Activated naive CD4-positive, alpha-beta T cell treated with anti-CD3 and anti-CD28 coated beads for 36 hours (primary cell): ENCODE measurements around the gene SLC35F3. TPM values are rescaled to one million over a fixed set of nuclear protein-coding genes. Genes with fewer than 3 reads are reported as not detected.

Experiments
- CTCF ChIA-PET: fragments of 350-600 bp; sonication (Branson Sonifier 250); formaldehyde crosslinking; loops from one replicate; lab custom pipeline; 2021; ENCODE audit warnings: antibody characterized with exemption; lab: Charles Lee
- DNase-seq: peaks from one replicate; pipeline ENCODE4 v3.0.0-alpha.2; 2020
- H3K27ac Mint-ChIP-seq: one replicate; pipeline ENCODE4 v1.8.0; 2021; ENCODE audit warnings: mild to moderate bottlenecking, mixed read lengths
- H3K27me3 Mint-ChIP-seq: one replicate; pipeline ENCODE4 v1.8.0; 2021; ENCODE audit warnings: low read depth, mixed read lengths
- H3K36me3 Mint-ChIP-seq: one replicate; pipeline ENCODE4 v1.8.0; 2021; ENCODE audit warnings: low read depth, mixed read lengths
- H3K4me1 Mint-ChIP-seq: one replicate; pipeline ENCODE4 v1.8.0; 2021; ENCODE audit warnings: low read depth, mixed read lengths
- H3K4me3 Mint-ChIP-seq: one replicate; pipeline ENCODE4 v1.8.0; 2021; ENCODE audit warnings: mild to moderate bottlenecking, moderate library complexity, mixed read lengths
- H3K9me3 Mint-ChIP-seq: one replicate; pipeline ENCODE4 v1.8.0; 2021; ENCODE audit warnings: mixed read lengths
- intact Hi-C: fragments of 100-400 bp; cut with micrococcal nuclease; formaldehyde crosslinking; loops from one replicate; pipeline ENCODE4 v1.15.1; 2023
- total RNA-seq, 2 experiments: library from RNA; stranded (reverse); gene quantifications; one replicate each; pipeline ENCODE4 v1.2.3, GENCODE V29; 2021

The SLC35F3 gene
- total RNA-seq, 2 experiments from 2014 or later: not detected

DNA sequence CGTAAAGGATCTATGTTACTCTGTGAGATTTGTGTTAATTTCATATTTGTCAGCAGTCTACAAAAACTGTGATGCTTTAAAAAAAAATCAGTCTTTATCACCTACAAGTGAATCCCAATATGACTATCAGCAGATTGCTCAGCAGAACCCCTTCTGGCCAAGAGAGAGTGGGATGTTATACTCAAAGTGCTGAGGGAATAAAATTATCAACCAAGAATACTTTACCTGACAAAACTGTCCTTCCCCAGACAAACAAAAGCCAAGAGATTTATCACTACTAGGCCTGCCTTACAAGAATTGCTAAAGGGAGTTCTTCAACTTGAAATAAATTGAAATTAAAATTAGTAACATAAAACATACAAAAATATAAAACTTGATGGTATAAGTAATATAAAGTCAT lies 105.2 kb downstream of the SLC35F3 start:
- intact Hi-C loops: no loop called here
- no peaks in the 10 kb centered on the region for H3K4me1 Mint-ChIP-seq
- no peak overlapping the region for H3K4me3 Mint-ChIP-seq
- peaks cover 6% of the 10 kb centered on the region for H3K9me3 Mint-ChIP-seq
- H3K36me3 Mint-ChIP-seq: no peaks in the 10 kb centered on the region
- no peak for DNase-seq
- H3K27me3 Mint-ChIP-seq: peaks cover 19% of the 10 kb centered on the region
- CTCF ChIA-PET: no interaction called here
- H3K27ac Mint-ChIP-seq: no peak overlapping the region

- H3K4me3 Mint-ChIP-seq: no peak overlapping the region
- CTCF ChIA-PET: no interaction called here
- intact Hi-C loops: no loop called here
- H3K9me3 Mint-ChIP-seq: peaks cover 4% of the 10 kb centered on the region
- no peak for DNase-seq
- H3K36me3 Mint-ChIP-seq: no peaks in the 10 kb centered on the region
- H3K4me1 Mint-ChIP-seq: no peaks in the 10 kb centered on the region
- H3K27me3 Mint-ChIP-seq: peaks cover 15% of the 10 kb centered on the region
- H3K27ac Mint-ChIP-seq: no peak overlapping the region
These were observed 109.7 kb downstream of the SLC35F3 start for GRCh38 chr1:234014208-234014607.

GRCh38 chr1:234018816-234019215 lies 114.3 kb downstream of the SLC35F3 start:
- no peak for DNase-seq
- no peak overlapping the region for H3K4me3 Mint-ChIP-seq
- no peak overlapping the region for H3K27ac Mint-ChIP-seq
- no peaks in the 10 kb centered on the region for H3K9me3 Mint-ChIP-seq
- intact Hi-C loops: no loop called here
- H3K36me3 Mint-ChIP-seq: no peaks in the 10 kb centered on the region
- peaks cover 10% of the 10 kb centered on the region for H3K27me3 Mint-ChIP-seq
- CTCF ChIA-PET: no interaction called here
- H3K4me1 Mint-ChIP-seq: no peaks in the 10 kb centered on the region

DNA sequence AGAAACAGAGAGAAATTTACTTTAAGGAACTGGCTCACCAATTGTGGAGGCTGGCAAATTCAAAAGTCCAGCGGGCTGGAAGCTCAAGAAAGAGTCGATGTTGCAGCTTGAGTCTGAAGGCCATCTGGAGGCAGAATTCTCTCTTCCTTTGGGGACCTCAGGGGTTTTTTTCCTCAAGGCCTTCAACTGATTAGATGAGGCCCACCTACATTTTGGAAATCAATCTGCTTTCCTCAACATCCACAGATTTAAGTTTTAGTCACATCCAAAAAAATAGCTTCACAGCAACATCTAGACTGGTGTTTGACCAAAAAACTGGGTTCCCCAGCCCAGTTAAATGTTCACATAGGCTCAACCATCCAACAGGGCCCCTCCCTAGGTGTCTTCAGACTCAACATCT lies 114.9 kb downstream of the SLC35F3 start:
- H3K27me3 Mint-ChIP-seq: peaks cover 10% of the 10 kb centered on the region
- DNase-seq: no peak
- no peak overlapping the region for H3K4me3 Mint-ChIP-seq
- H3K4me1 Mint-ChIP-seq: no peaks in the 10 kb centered on the region
- no peak overlapping the region for H3K27ac Mint-ChIP-seq
- CTCF ChIA-PET: no interaction called here
- no peaks in the 10 kb centered on the region for H3K36me3 Mint-ChIP-seq
- no peaks in the 10 kb centered on the region for H3K9me3 Mint-ChIP-seq
- intact Hi-C loops: no loop called here

DNA sequence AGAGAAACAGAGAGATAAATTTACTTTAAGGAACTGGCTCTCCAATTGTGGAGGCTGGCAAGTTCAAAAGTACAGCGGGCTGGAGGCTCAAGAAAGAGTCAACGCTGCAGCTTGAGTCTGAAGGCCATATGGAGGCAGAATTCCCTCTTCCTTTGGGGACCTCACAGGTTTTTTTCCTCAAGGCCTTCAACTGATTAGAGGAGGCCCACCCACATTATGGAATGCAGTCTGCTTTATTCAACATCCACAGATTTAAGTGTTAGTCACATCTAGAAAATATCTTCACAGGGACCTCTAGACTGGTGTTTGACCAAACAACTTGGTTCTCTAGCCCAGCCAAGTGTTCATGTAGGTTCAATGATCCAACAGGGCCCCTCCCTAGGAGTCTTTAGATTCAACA lies 117.8 kb downstream of the SLC35F3 start:
- H3K27me3 Mint-ChIP-seq: peaks cover 6% of the 10 kb centered on the region
- H3K4me3 Mint-ChIP-seq: no peak overlapping the region
- CTCF ChIA-PET: no interaction called here
- DNase-seq: no peak
- no peaks in the 10 kb centered on the region for H3K9me3 Mint-ChIP-seq
- H3K4me1 Mint-ChIP-seq: no peaks in the 10 kb centered on the region
- no peaks in the 10 kb centered on the region for H3K36me3 Mint-ChIP-seq
- intact Hi-C loops: no loop called here
- no peak overlapping the region for H3K27ac Mint-ChIP-seq

DNA sequence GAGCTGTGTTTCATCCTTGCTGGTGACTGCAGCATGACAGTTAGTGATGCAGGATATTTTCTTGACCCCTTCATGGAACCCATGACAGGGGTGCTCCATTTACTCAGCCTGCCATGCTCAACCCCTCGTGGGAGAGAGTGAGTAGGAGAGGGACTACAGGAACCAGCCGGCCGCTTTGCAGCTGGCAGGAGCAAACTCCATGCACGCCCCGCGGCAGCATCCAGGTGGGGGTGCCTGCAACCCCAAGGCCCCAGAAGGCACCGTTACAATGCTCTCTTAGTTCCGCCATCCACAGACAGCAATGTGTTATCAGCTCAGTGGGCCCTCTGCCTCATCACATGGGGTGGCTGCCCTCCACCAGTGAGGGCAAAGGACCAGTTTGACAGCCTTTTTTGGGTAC lies 135.1 kb downstream of the SLC35F3 start:
- Mint-ChIP-seq H3K9me3 (peaks cover 2% of the 10 kb centered on the region), H3K4me1 (no peaks in the 10 kb centered on the region), H3K27ac (no peak overlapping the region), H3K36me3 (no peaks in the 10 kb centered on the region), H3K4me3 (no peak overlapping the region), H3K27me3 (peaks cover 17% of the 10 kb centered on the region)
- intact Hi-C loops: no loop called here
- no peak for DNase-seq
- CTCF ChIA-PET: no interaction called here

DNA sequence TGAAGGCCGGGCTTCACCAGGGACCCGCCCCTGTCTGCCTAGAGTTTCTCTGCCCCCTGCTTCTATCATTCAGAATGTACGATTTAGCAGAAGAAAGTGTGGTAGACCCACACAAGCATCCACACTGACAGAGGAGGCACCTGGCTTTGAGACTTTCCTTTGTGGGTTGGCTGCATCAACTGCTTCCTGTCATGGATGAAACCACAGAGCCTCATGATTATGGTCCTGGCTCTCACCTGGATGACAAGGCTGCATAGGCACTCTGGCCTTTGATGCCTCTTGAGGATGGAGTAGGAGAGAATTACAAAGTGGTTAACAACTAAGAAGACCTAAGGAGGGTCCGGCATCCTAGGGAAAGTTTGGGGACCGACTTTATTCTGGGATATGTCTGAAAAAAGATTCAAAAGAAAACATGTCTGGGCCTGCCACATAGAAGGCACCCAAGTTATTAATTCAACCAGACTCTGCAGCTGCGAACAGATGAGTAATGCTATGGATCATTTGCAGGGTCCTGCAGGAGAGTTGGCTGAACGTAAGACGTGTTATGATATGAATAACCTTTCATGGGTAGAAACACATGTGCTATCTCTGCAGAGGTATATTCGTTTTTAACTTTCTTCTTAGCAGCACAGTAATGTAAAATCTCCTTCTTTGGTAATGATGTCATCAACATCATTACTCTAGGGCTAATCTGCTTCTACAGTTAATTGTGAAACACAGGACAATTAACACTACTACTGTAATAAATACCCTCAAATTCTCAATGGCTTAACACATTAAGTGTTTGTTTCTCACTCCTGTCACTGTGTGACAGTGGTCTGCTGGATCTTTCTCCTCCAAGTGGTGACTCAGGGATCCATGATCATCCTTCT lies 136.2 kb downstream of the SLC35F3 start:
- Mint-ChIP-seq H3K27me3 (peaks cover 14% of the 10 kb centered on the region), H3K4me1 (no peaks in the 10 kb centered on the region), H3K27ac (no peak overlapping the region), H3K36me3 (no peaks in the 10 kb centered on the region), H3K9me3 (peaks cover 3% of the 10 kb centered on the region), H3K4me3 (no peak overlapping the region)
- no peak for DNase-seq
- CTCF ChIA-PET: no interaction called here
- intact Hi-C loops: no loop called here

DNA sequence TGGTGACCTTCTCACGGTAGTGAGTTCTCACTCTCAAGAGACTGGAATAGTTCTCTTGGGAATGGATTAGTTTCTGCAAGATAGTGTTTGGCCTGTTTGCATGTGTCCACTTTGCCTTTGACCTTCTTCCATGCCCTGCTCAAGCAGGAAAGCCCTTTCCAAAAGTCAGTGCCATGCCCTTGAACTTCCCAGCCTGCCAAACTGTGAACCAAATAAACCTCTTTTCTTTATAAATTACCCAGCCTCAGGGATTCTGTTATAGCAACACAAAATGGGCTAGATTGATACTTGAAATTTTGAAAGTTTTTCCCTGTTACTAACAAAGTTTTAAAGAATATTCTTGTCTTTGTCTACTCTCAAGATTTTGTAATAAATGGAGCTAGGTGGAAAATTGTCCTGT lies 139.6 kb downstream of the SLC35F3 start:
- peaks cover 3% of the 10 kb centered on the region for H3K9me3 Mint-ChIP-seq
- H3K4me1 Mint-ChIP-seq: no peaks in the 10 kb centered on the region
- DNase-seq: no peak
- CTCF ChIA-PET: no interaction called here
- H3K4me3 Mint-ChIP-seq: no peak overlapping the region
- intact Hi-C loops: no loop called here
- peaks cover 7% of the 10 kb centered on the region for H3K27me3 Mint-ChIP-seq
- no peak overlapping the region for H3K27ac Mint-ChIP-seq
- H3K36me3 Mint-ChIP-seq: no peaks in the 10 kb centered on the region

DNA sequence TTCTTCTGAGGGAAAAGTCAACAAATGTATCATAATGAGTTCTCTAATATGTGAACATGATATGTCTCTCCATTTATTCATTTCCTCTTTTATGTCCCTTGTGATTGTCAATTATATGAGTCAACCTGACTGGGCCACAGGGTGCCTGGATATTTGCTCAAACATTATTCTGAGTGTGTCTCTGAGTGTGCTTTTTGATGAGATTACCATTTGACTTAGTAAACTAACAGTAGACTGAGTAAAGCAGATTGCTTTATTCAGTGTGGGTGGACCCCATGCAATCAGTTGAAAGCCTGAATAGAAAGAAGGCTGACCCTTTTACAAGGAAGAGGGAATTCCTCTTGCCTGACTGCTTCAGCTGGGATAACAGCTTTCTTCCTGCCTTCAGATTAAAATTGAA lies 142.6 kb downstream of the SLC35F3 start:
- CTCF ChIA-PET: no interaction called here
- no peaks in the 10 kb centered on the region for H3K36me3 Mint-ChIP-seq
- intact Hi-C loops: no loop called here
- DNase-seq: no peak
- no peaks in the 10 kb centered on the region for H3K4me1 Mint-ChIP-seq
- H3K4me3 Mint-ChIP-seq: no peak overlapping the region
- H3K9me3 Mint-ChIP-seq: peaks cover 5% of the 10 kb centered on the region
- H3K27ac Mint-ChIP-seq: no peak overlapping the region
- H3K27me3 Mint-ChIP-seq: peaks cover 4% of the 10 kb centered on the region

GRCh38 chr1:234062166-234062565 lies 157.7 kb downstream of the SLC35F3 start:
- no peak for DNase-seq
- Mint-ChIP-seq H3K4me3 (no peak overlapping the region), H3K36me3 (no peaks in the 10 kb centered on the region), H3K27me3 (peaks cover 16% of the 10 kb centered on the region), H3K4me1 (no peaks in the 10 kb centered on the region), H3K9me3 (peaks cover 5% of the 10 kb centered on the region), H3K27ac (no peak overlapping the region)
- intact Hi-C loops: loop anchor here (10.0 kb wide), 1 partner anchor 547 kb away; no protein-coding TSS in a partner anchor
- CTCF ChIA-PET: interaction anchor here (0.6 to 0.7 kb wide), 2 partner anchors 758 to 1126 kb away, joined by 3 to 10 read pairs; no protein-coding TSS in a partner anchor

DNA sequence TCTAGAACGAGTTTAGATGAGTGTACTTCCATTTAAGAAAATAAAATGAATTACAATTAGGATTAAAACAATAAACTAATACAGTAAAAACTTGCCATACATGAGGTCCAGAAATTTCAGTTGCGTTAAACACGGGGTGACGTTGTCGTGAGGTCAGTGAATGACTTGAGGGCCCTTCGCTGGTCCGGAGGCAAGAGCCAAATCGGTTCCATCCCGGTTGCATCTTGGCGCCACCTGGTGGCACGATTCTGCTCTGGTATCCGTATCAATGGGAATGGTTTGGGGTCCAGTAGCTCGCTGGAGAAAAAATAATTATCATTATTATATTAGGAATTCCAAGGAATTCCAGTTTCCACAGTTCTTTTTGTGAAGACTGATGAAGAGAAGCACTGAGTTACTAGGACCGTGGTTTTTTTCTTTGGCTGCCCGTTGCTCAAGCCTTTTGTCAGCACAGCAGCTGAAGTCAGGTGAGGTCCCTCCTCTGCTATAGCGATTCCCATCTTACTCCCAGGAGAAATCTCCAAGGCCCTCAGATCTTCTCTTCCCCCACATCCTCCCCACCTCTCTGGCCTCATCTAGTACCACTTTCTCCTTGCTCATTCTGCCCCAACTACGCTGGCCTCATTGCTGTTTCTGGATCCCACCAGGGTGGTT lies 161.4 kb downstream of the SLC35F3 start:
- H3K27ac Mint-ChIP-seq: no peak overlapping the region
- peaks cover 5% of the 10 kb centered on the region for H3K9me3 Mint-ChIP-seq
- DNase-seq: peak; percentile 83
- no peaks in the 10 kb centered on the region for H3K36me3 Mint-ChIP-seq
- intact Hi-C loops: loop anchor here (1.0 to 10.0 kb wide), 5 partner anchors 274 to 762 kb away; no protein-coding TSS in a partner anchor
- H3K4me1 Mint-ChIP-seq: no peaks in the 10 kb centered on the region
- no peak overlapping the region for H3K4me3 Mint-ChIP-seq
- CTCF ChIA-PET: interaction anchor here (0.6 to 1.8 kb wide), 16 partner anchors 8 to 820 kb away, joined by 3 to 18 read pairs (median 3); no protein-coding TSS in a partner anchor
- peaks cover 5% of the 10 kb centered on the region for H3K27me3 Mint-ChIP-seq

GRCh38 chr1:234067581-234068337 lies 163.3 kb downstream of the SLC35F3 start:
- H3K36me3 Mint-ChIP-seq: no peaks in the 10 kb centered on the region
- no peak overlapping the region for H3K4me3 Mint-ChIP-seq
- H3K4me1 Mint-ChIP-seq: no peaks in the 10 kb centered on the region
- H3K27me3 Mint-ChIP-seq: peaks cover 5% of the 10 kb centered on the region
- H3K27ac Mint-ChIP-seq: no peak overlapping the region
- DNase-seq: no peak
- H3K9me3 Mint-ChIP-seq: no peaks in the 10 kb centered on the region
- CTCF ChIA-PET: no interaction called here
- intact Hi-C loops: loop anchor here (5.0 to 10.0 kb wide), 2 partner anchors 275 to 553 kb away; no protein-coding TSS in a partner anchor
